ENCODE measurements around the gene GRID1. TPM values are rescaled to one million over a fixed set of nuclear protein-coding genes. Genes with fewer than 3 reads are reported as not detected.
A peak's percentile ranks its signal among the peaks of the same experiment; 100 is the strongest.

The GRID1 gene
- total and polyA plus RNA-seq, 7 experiments from 2014 or later: not detected

GRCh38 chr10:86256690-86257315 is 109.8 kb downstream of the GRID1 start:
- peak in 1 of 9 donors; percentile 3 for DNase-seq
- POLR2A ChIA-PET: no interaction called here

GRCh38 chr10:86255405-86256251 is 111.0 kb downstream of the GRID1 start:
- Histone ChIP-seq H3K4me1 (ENCODE audit: control insufficient read depth in 2 of 2, insufficient read depth in 2 of 2, low read length in 2 of 2) (no peaks in the 10 kb centered on the region), H3K9me3 (ENCODE audit: control insufficient read depth in 2 of 3, low read length in 3 of 3) (no peaks in the 10 kb centered on the region), H3K27me3 (ENCODE audit: control insufficient read depth in 2 of 2, insufficient read depth in 2 of 2, low read length in 2 of 2) (peaks cover 0 to 3% of the 10 kb centered on the region in 2 donors), H3K36me3 (ENCODE audit: control insufficient read depth in 2 of 3, insufficient read depth in 3 of 3, low read length in 3 of 3) (no peaks in the 10 kb centered on the region), H3K27ac (ENCODE audit: low read depth, low read length) (no peak overlapping the region), H3K4me3 (ENCODE audit: low read length) (no peak overlapping the region)
- Mint-ChIP-seq H3K27ac (no peak overlapping the region), H3K4me3 (no peak overlapping the region), H3K9me3 (peaks cover 0 to 12% (median 2%) of the 10 kb centered on the region in 11 donors), H3K27me3 (peaks cover 4 to 31% (median 14%) of the 10 kb centered on the region in 5 donors), H3K36me3 (peaks cover 0 to 5% (median 0%) of the 10 kb centered on the region in 5 donors), H3K4me1 (peaks cover 0 to 6% (median 0%) of the 10 kb centered on the region in 7 donors)
- intact Hi-C loops (cut with micrococcal nuclease): no loop called here
- CTCF ChIA-PET: no interaction called here
- ATAC-seq: no peak
- DNase-seq: peak in 1 of 9 donors; percentile 10
- POLR2A ChIA-PET: no interaction called here

More at GRCh38 chr10:86256690-86257315, 109.8 kb downstream of the GRID1 start:
- Histone ChIP-seq H3K9me3 (ENCODE audit: control insufficient read depth in 2 of 3, low read length in 3 of 3) (no peaks in the 10 kb centered on the region), H3K27me3 (ENCODE audit: control insufficient read depth in 2 of 2, insufficient read depth in 2 of 2, low read length in 2 of 2) (peaks cover 0 to 3% of the 10 kb centered on the region in 2 donors), H3K4me3 (ENCODE audit: low read length) (no peak overlapping the region), H3K27ac (ENCODE audit: low read depth, low read length) (no peak overlapping the region), H3K4me1 (ENCODE audit: control insufficient read depth in 2 of 2, insufficient read depth in 2 of 2, low read length in 2 of 2) (no peaks in the 10 kb centered on the region), H3K36me3 (ENCODE audit: control insufficient read depth in 2 of 3, insufficient read depth in 3 of 3, low read length in 3 of 3) (no peaks in the 10 kb centered on the region)
- CTCF ChIA-PET: no interaction called here
- intact Hi-C loops (cut with micrococcal nuclease): no loop called here
- Mint-ChIP-seq H3K4me3 (no peak overlapping the region), H3K27me3 (peaks cover 5 to 39% (median 14%) of the 10 kb centered on the region in 5 donors), H3K27ac (no peak overlapping the region), H3K4me1 (peaks cover 0 to 6% (median 4%) of the 10 kb centered on the region in 7 donors), H3K36me3 (peaks cover 0 to 5% (median 0%) of the 10 kb centered on the region in 5 donors), H3K9me3 (peaks cover 0 to 8% (median 0%) of the 10 kb centered on the region in 11 donors)
- ATAC-seq: no peak

DNA sequence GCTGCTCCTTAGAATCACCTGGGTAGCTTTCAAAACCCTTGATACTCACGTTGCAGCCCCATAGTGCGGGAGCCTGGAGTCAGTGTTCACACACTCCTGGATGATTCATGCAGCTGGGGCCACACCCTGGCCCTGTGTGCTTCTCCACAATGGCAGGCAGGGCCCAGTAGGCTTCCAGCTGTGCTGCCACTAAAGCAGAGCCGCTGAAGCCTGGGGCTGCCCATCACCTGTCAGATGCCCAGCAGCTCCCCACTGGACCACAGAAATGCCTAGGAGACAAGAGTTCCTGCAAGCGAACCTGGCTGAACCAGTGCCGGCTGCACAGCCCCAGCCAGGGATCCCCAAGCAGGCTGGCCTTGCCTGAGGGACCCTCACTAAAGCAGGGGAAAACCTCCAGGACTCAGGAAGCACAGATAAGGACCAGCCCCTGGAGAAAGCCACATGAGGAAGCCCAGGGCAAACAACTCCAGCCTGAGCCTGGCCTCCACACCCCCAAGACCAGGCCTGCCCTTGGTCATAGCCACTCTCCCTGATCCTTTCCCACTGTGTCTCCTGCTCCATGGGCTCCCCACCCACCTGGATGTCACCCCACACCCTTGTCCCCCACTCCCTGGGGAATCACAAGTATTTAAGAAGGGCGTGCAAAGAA is 111.9 kb downstream of the GRID1 start:
- Histone ChIP-seq H3K36me3 (ENCODE audit: control insufficient read depth in 2 of 3, insufficient read depth in 3 of 3, low read length in 3 of 3) (no peaks in the 10 kb centered on the region), H3K4me1 (ENCODE audit: control insufficient read depth in 2 of 2, insufficient read depth in 2 of 2, low read length in 2 of 2) (no peaks in the 10 kb centered on the region), H3K4me3 (ENCODE audit: low read length) (no peak overlapping the region), H3K27ac (ENCODE audit: low read depth, low read length) (no peak overlapping the region), H3K9me3 (ENCODE audit: control insufficient read depth in 2 of 3, low read length in 3 of 3) (peaks cover 0 to 7% (median 0%) of the 10 kb centered on the region in 3 experiments), H3K27me3 (ENCODE audit: control insufficient read depth in 2 of 2, insufficient read depth in 2 of 2, low read length in 2 of 2) (no peaks in the 10 kb centered on the region)
- Mint-ChIP-seq H3K4me3 (no peak overlapping the region), H3K36me3 (peaks cover 0 to 5% (median 0%) of the 10 kb centered on the region in 5 donors), H3K27ac (no peak overlapping the region), H3K9me3 (peaks cover 0 to 20% (median 8%) of the 10 kb centered on the region in 11 donors), H3K4me1 (peaks cover 0 to 6% (median 0%) of the 10 kb centered on the region in 7 donors), H3K27me3 (peaks cover 4 to 26% (median 9%) of the 10 kb centered on the region in 5 donors)
- intact Hi-C loops (cut with micrococcal nuclease): no loop called here
- no peak for ATAC-seq
- ChIA-PET CTCF (no interaction called here), POLR2A (no interaction called here)
- peak in 1 of 9 donors; percentile 13 for DNase-seq

DNA sequence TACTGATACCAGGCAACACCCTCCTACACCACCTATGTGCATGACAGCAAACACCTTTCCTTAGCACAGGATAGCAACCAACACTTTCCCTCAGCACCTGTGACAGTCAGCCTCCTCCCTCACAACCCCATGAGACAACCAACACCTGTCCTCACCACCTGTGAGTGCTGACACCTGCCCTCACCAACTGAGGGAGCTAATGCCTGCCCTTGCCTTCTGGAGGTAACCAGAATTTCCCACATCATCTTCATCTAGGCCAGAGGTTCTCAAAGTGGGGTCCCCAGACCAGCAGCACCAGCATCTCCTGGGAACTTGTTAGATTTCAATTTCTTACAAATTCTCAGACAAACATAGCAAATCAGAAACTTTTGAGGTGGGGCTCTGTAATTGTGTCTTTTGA is 112.5 kb downstream of the GRID1 start:
- H3K27me3 ChIP-seq (ENCODE audit: control insufficient read depth in 2 of 2, insufficient read depth in 2 of 2, low read length in 2 of 2): no peaks in the 10 kb centered on the region
- H3K4me1 Mint-ChIP-seq: peaks cover 0 to 6% (median 0%) of the 10 kb centered on the region in 7 donors
- H3K36me3 Mint-ChIP-seq: peaks cover 0 to 5% (median 0%) of the 10 kb centered on the region in 5 donors
- no peak overlapping the region for H3K4me3 ChIP-seq (ENCODE audit: low read length)
- H3K27me3 Mint-ChIP-seq: peaks cover 4 to 26% (median 9%) of the 10 kb centered on the region in 5 donors
- H3K9me3 ChIP-seq (ENCODE audit: control insufficient read depth in 2 of 3, low read length in 3 of 3): peaks cover 0 to 13% (median 0%) of the 10 kb centered on the region in 3 experiments
- ChIA-PET POLR2A (no interaction called here), CTCF (no interaction called here)
- ATAC-seq: no peak
- no peaks in the 10 kb centered on the region for H3K36me3 ChIP-seq (ENCODE audit: control insufficient read depth in 2 of 3, insufficient read depth in 3 of 3, low read length in 3 of 3)
- no peaks in the 10 kb centered on the region for H3K4me1 ChIP-seq (ENCODE audit: control insufficient read depth in 2 of 2, insufficient read depth in 2 of 2, low read length in 2 of 2)
- H3K9me3 Mint-ChIP-seq: peaks cover 0 to 25% (median 10%) of the 10 kb centered on the region in 11 donors
- intact Hi-C loops (cut with micrococcal nuclease): no loop called here
- DNase-seq: no peak
- H3K4me3 Mint-ChIP-seq: no peak overlapping the region
- H3K27ac Mint-ChIP-seq: no peak overlapping the region
- H3K27ac ChIP-seq (ENCODE audit: low read depth, low read length): no peak overlapping the region

- Histone ChIP-seq H3K27ac (ENCODE audit: low read depth, low read length) (no peak overlapping the region), H3K9me3 (ENCODE audit: control insufficient read depth in 2 of 3, low read length in 3 of 3) (peaks cover 0 to 16% (median 0%) of the 10 kb centered on the region in 3 experiments), H3K27me3 (ENCODE audit: control insufficient read depth in 2 of 2, insufficient read depth in 2 of 2, low read length in 2 of 2) (no peaks in the 10 kb centered on the region), H3K4me1 (ENCODE audit: control insufficient read depth in 2 of 2, insufficient read depth in 2 of 2, low read length in 2 of 2) (no peaks in the 10 kb centered on the region), H3K4me3 (ENCODE audit: low read length) (no peak overlapping the region), H3K36me3 (ENCODE audit: control insufficient read depth in 2 of 3, insufficient read depth in 3 of 3, low read length in 3 of 3) (no peaks in the 10 kb centered on the region)
- no peak overlapping the region for H3K27ac Mint-ChIP-seq
- ATAC-seq (no peak), DNase-seq (no peak)
- intact Hi-C loops (cut with micrococcal nuclease): no loop called here
- peaks cover under 1 to 26% (median 9%) of the 10 kb centered on the region in 5 donors for H3K27me3 Mint-ChIP-seq
- ChIA-PET CTCF (no interaction called here), POLR2A (no interaction called here)
- H3K9me3 Mint-ChIP-seq: peaks cover 0 to 25% (median 11%) of the 10 kb centered on the region in 11 donors
- peaks cover 0 to 6% (median 0%) of the 10 kb centered on the region in 7 donors for H3K4me1 Mint-ChIP-seq
- H3K36me3 Mint-ChIP-seq: peaks cover 0 to 5% (median 0%) of the 10 kb centered on the region in 5 donors
- H3K4me3 Mint-ChIP-seq: no peak overlapping the region
These were observed 113.2 kb downstream of the GRID1 start for GRCh38 chr10:86253091-86254072.

DNA sequence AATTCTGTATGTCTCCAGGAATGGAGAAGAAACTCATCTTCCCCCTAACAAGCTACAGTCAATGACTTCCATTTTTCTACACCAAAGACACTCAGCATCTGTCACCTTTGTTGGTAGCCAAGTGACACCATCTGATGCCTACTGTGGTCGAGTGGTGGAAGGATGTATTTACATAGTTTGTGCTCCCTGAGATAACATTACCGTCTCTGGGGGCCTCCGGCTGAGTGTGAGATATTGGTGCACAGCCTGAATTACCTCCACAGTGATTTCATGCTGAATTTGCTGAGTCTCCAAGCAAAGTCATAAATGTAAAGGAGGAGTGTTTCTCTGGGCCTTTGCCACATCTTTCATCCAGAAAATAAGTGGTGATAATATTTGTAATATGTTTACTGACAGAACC is 114.0 kb downstream of the GRID1 start:
- no peak overlapping the region for H3K27ac Mint-ChIP-seq
- POLR2A ChIA-PET: no interaction called here
- peaks cover 0 to 5% (median 0%) of the 10 kb centered on the region in 5 donors for H3K36me3 Mint-ChIP-seq
- Histone ChIP-seq H3K27ac (ENCODE audit: low read depth, low read length) (no peak overlapping the region), H3K4me3 (ENCODE audit: low read length) (no peak overlapping the region), H3K9me3 (ENCODE audit: control insufficient read depth in 2 of 3, low read length in 3 of 3) (peaks cover 0 to 16% (median 0%) of the 10 kb centered on the region in 3 experiments), H3K4me1 (ENCODE audit: control insufficient read depth in 2 of 2, insufficient read depth in 2 of 2, low read length in 2 of 2) (no peaks in the 10 kb centered on the region), H3K27me3 (ENCODE audit: control insufficient read depth in 2 of 2, insufficient read depth in 2 of 2, low read length in 2 of 2) (no peaks in the 10 kb centered on the region), H3K36me3 (ENCODE audit: control insufficient read depth in 2 of 3, insufficient read depth in 3 of 3, low read length in 3 of 3) (no peaks in the 10 kb centered on the region)
- H3K4me3 Mint-ChIP-seq: no peak overlapping the region
- no peak for DNase-seq
- intact Hi-C loops (cut with micrococcal nuclease): no loop called here
- ATAC-seq: no peak
- CTCF ChIA-PET: no interaction called here
- peaks cover 0 to 29% (median 14%) of the 10 kb centered on the region in 11 donors for H3K9me3 Mint-ChIP-seq
- H3K4me1 Mint-ChIP-seq: peaks cover 0 to 6% (median 0%) of the 10 kb centered on the region in 7 donors
- peaks cover 0 to 23% (median 9%) of the 10 kb centered on the region in 5 donors for H3K27me3 Mint-ChIP-seq
